Ishikawa (cell line): ENCODE measurements around the gene UBE2I.
A peak's percentile ranks its signal among the peaks of the same experiment; 100 is the strongest.

ENCODE experiments used
- CEBPB ChIP-seq: IDR thresholded peaks from 2 replicates; pipeline ENCODE4 v1.6.1; 2012
- CREB1 ChIP-seq: IDR thresholded peaks from 2 replicates; pipeline ENCODE4 v1.6.1; 2012; ENCODE audit warnings: low read depth
- EGR1 ChIP-seq: IDR thresholded peaks from 2 replicates; pipeline ENCODE4 v1.6.1; 2012
- EP300 ChIP-seq: IDR thresholded peaks from 2 replicates; pipeline ENCODE4 v1.6.1; 2012; ENCODE audit warnings: borderline replicate concordance
- FOXM1 ChIP-seq: IDR thresholded peaks from 2 replicates; pipeline ENCODE4 v1.6.1; 2012; ENCODE audit warnings: low read depth, borderline replicate concordance
- NFIC ChIP-seq: IDR thresholded peaks from 2 replicates; pipeline ENCODE4 v1.6.1; 2012
- RAD21 ChIP-seq: IDR thresholded peaks from 2 replicates; pipeline ENCODE4 v1.6.1; 2012; ENCODE audit warnings: low read depth
- REST ChIP-seq: IDR thresholded peaks from 2 replicates; pipeline ENCODE4 v1.6.1; 2012; ENCODE audit warnings: low read depth, mild to moderate bottlenecking
- TAF1 ChIP-seq: IDR thresholded peaks from 2 replicates; pipeline ENCODE4 v1.6.1; 2012; ENCODE audit warnings: low read depth, mild to moderate bottlenecking
- TCF12 ChIP-seq: IDR thresholded peaks from 2 replicates; pipeline ENCODE4 v1.6.1; 2012; ENCODE audit warnings: low read depth
- TEAD4 ChIP-seq: IDR thresholded peaks from 2 replicates; pipeline ENCODE4 v1.6.1; 2012
- USF1 ChIP-seq: IDR thresholded peaks from 2 replicates; pipeline ENCODE4 v1.6.1; 2012
- YY1 ChIP-seq: IDR thresholded peaks from 2 replicates; pipeline ENCODE4 v1.6.1; 2012; ENCODE audit warnings: low read depth
- ZBTB7A ChIP-seq: IDR thresholded peaks from 2 replicates; pipeline ENCODE4 v1.6.1; 2012; ENCODE audit warnings: low read depth
- TF ChIP-seq, protein P1 (sequence below): IDR thresholded peaks from 2 replicates; pipeline ENCODE4 v1.6.1; 2012

UBE2I gene

GRCh38 chr16:1308036-1308976, 1.1 kb upstream of the UBE2I start:
- TF ChIP-seq REST (no peak), TAF1 (no peak), TCF12 (no peak; the same call in 1 of the 2 replicates), NFIC (no peak), ZBTB7A (peak; percentile 67; the same call in 1 of the 2 replicates), USF1 (no peak), EP300 (no peak), EGR1 (peak; percentile 91), TEAD4 (no peak), FOXM1 (no peak), YY1 (no peak), CREB1 (no peak), CEBPB (no peak), RAD21 (no peak)
- TF ChIP-seq, protein P1, sequence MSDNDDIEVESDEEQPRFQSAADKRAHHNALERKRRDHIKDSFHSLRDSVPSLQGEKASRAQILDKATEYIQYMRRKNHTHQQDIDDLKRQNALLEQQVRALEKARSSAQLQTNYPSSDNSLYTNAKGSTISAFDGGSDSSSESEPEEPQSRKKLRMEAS: no peak

DNA sequence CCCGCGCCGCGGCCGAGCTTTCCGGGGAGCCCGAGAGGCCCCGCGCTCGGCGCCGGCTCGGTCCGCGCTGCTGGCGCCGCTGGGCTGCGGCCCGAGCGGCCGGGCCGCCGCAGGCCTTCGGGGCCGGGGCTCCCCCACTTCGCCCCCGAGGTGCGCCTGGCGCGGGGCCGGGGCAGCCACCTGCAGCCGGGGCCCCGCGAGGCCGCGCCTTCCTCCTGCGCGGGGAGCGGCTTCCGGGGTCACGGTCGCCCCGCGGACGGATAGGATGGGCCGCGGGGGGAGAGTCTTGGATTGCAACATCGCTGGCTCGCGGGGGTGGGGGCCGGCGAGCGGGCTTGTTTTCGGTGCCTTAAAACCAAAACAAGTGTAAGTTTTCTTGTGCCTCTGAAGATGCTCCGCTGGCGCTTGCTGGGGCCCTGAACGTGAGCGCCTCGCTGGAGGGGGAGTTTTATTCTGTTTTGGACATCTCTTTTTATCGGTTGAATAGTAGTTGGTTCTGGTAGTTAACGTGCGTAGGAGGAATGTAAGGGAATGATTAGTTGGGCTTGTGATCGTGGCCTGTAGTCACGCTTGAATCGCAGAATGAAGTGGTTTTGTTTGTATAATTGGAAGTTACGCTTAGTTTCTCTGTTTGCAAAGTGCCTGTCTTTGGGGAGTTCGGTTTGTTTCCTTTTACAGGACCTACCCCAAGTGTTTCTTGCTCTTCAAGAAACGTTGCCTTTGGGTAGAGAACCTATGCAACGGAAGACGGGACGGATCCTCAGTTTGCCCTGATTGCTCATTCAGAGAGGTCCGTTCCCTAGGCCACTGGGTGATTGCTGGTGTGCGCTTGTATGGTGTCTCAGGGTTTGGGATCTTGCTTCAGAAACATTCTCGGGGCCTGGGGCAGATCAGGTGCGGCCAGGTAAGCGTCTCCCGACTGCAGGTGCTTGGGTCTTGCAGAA, 724 bp downstream of the UBE2I start:
- TF ChIP-seq RAD21 (no peak), TAF1 (no peak), EP300 (no peak), REST (no peak), CEBPB (peak; percentile 92), TCF12 (no peak), ZBTB7A (no peak), EGR1 (peak; percentile 59), USF1 (no peak), NFIC (no peak), FOXM1 (no peak), CREB1 (no peak)
- TF ChIP-seq, protein P1: no peak

DNA sequence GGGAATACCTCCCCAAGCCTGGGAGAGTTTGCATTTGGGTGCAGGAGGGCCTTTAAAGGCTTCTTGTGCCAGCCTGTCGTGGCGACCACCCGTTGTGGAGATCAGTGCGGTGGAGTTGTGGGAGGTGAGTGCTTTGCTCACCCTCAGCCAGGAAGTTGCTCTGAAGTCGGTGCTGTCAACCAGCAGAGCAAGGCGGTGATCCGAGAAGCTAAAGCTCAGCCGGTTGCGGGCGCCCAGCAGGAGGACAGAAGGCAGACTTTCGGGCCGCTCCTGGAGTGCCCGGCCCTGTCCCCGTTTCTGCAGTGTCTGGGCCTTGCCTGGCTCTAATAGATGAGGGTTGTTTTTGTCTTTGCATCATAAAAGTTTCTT, 1.4 kb downstream of the UBE2I start:
- TF ChIP-seq RAD21 (no peak), USF1 (no peak), FOXM1 (no peak), EP300 (no peak), TEAD4 (no peak), TCF12 (no peak), CREB1 (no peak), NFIC (no peak), TAF1 (no peak), EGR1 (no peak), ZBTB7A (no peak), REST (no peak), YY1 (no peak), CEBPB (no peak)
- TF ChIP-seq, protein P1: no peak
